GM18498 (cell line): ENCODE results near the gene HHIP.

Experiments
- ATAC-seq: cut with Tn5 transposase; IDR thresholded peaks from one replicate; pipeline ENCODE4 v1.9.1; 2021; ENCODE audit warnings: mild to moderate bottlenecking, moderate library complexity; ENCODE audit not compliant: unreplicated experiment

The HHIP gene

GRCh38 chr4:144656850-144657249, 10.9 kb downstream of the HHIP start:
- ATAC-seq = no peak

- no peak for ATAC-seq
These were observed 12.1 kb downstream of the HHIP start for GRCh38 chr4:144658015-144658567.

DNA sequence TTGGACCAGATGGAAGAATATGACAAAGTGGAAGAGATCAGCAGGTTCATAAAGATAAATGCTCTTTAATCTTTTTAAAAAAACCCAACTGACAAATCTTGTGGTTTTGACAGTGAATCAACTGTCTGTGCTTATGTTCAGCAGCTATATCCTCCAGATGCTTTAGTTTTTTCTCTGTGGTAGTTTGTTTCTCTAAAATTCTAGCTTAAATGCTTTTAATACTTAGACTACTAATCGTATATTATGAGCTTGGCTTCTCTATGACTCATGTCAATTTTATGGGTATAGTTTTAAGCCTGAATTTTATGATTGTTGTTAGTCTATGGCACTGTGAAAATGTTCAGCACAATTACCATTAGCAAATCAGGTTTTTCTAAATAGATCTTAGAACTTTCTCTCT, 12.9 kb downstream of the HHIP start:
- ATAC-seq = no peak

DNA sequence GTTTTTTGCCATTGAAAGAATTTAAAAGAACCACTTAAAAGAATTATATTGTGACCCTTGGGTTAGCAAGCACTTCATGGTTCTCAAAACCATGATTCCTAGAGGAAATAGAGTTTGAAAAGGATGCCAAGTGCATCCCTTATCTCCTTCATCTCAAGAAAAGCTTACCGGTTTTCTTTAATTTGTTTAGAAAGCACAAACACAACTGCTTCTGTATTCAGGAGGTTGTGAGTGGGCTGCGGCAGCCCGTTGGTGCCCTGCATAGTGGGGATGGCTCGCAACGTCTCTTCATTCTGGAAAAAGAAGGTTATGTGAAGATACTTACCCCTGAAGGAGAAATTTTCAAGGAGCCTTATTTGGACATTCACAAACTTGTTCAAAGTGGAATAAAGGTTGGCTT, 13.5 kb downstream of the HHIP start:
- no peak for ATAC-seq

GRCh38 chr4:144663834-144664475, 18.0 kb downstream of the HHIP start:
- ATAC-seq = no peak

GRCh38 chr4:144666539-144667175, 20.7 kb downstream of the HHIP start:
- ATAC-seq = no peak

- ATAC-seq = no peak
These were observed 21.5 kb downstream of the HHIP start for GRCh38 chr4:144667500-144667899.

GRCh38 chr4:144670776-144671175, 24.8 kb downstream of the HHIP start:
- ATAC-seq = no peak

GRCh38 chr4:144674711-144675110, 28.8 kb downstream of the HHIP start:
- no peak for ATAC-seq

DNA sequence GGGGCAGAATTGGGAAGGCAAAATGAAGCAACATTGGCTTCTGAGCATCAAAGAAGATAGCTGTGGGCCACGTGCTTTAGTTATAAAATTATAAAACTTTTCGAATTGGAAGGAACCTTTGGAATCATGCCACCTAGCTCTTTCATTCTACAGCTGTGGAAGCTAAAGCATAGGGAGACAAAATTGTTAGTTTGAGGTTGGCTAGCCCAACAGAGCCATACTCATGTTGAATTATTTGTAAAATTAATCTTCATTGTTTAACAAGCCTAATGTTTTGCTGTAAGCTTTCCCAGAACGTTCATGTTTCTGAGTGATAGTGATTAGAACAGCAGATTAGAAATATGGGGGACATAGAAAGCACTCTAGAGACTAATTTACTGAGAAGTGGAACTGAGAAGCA, 35.9 kb downstream of the HHIP start:
- no peak for ATAC-seq

DNA sequence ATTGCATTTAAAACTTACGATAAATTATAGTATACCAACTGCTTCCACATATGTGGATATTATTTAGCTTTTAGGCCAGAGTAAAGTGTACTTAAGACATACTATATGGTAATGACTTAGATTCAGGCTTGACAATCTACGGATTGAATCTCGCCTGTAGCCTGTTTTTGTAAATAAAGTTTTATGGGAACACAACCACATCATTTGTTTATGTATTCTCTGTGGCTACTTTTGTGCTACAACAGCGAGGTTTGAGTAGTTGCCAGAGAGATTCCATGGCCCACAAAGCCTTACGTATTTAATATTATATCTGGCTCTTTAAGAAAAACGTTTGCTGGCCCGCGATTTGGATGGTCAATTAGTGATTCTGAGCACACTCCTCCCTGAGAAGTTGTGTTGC, 37.6 kb downstream of the HHIP start:
- no peak for ATAC-seq

DNA sequence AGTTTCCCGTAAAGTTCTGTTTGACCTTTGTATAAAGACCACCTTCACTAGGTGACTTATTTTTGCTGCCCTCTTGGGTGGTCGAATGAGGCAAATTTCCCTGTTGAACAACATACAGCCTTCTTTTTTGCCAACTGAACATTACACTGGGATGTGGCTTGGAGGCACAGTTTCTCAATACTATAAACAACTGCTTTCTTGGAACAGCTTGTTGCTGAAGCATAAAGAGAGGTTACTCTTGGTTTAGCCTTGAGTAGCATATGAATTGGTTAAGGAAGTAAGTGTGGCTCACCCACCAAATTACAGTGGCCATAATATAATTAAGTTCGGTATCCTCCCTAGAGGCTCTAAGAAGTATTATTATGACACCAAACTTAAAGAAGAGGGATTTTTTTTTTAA, 40.0 kb downstream of the HHIP start:
- no peak for ATAC-seq

DNA sequence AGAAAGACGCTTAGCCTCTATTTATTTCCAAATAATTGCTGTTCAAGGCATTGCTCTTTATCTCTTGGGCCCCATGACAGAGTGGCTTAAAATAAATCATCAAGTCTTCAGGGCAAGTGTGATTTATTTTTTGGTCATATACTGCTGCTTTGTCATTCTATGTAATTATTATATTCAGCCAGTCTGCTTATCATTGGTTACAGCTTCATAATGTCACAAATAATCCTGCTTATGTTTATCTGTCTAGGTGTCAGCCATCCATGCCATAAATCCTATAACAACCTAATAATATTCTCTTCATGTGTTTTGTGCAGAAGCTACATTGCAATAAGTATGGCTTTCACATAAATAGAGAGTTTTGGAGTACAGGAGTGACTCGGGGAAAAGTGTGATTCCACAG, 41.0 kb downstream of the HHIP start:
- no peak for ATAC-seq

GRCh38 chr4:144687466-144687865, 41.5 kb downstream of the HHIP start:
- no peak for ATAC-seq

- no peak for ATAC-seq
These were observed 42.1 kb downstream of the HHIP start for GRCh38 chr4:144688035-144688569.

DNA sequence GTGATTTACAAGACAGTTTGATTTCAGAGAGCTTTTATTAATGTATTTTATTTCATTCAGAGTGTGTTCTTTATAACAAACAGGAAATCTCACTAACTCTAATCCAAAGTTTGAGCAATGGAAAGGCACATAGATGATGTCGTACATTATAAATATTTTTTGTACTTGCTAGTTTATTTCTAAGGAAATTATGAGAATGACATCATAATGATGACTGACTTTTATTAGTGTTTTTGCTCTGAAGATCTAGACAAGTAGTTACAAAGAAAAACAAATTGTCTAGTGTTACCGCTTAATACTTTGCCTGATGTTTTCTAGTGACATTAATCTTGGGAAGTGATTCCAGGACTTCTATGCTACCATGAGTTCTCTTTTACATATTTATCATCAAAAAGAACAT, 43.2 kb downstream of the HHIP start:
- ATAC-seq = no peak

DNA sequence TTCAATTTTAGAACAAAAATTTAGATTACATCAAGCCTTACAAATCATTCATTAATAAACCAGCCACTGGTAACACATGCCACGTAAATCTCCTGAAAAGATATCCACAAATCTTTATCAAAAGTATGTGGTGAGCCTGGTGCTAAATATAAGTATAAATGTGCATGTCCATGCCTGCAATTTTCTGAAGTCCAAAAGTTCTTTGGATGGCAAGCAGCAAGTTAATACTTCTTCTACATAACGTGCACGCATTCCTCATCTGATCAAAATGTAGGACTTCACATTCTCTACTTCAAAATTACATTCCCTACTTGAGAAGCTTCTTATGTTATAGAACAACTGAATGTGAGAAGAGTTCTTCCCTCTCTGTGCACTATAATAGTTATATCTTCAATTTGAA, 49.8 kb downstream of the HHIP start:
- no peak for ATAC-seq

DNA sequence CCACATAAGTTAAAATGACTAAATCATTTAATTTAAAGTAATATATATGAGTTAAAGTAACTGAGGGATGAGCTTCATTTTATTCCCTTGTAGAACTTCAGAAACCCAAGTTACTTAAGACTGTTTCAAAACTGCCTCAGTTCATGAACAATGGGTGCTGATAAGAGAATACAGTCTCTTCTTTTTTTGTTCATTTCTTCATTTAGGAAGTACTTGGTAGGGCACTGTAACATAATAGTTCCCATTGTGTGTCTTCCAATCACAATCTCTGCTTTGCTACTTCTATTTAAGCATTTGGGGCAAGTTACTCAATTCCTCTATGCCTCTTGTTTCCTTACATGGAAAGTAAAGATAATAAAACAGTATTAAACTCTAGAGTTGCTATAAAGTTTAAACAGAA, 50.4 kb downstream of the HHIP start:
- ATAC-seq = no peak

GRCh38 chr4:144699565-144699964, 53.6 kb downstream of the HHIP start:
- ATAC-seq = no peak

- ATAC-seq = no peak
These were observed 55.8 kb downstream of the HHIP start for GRCh38 chr4:144701683-144702233.

DNA sequence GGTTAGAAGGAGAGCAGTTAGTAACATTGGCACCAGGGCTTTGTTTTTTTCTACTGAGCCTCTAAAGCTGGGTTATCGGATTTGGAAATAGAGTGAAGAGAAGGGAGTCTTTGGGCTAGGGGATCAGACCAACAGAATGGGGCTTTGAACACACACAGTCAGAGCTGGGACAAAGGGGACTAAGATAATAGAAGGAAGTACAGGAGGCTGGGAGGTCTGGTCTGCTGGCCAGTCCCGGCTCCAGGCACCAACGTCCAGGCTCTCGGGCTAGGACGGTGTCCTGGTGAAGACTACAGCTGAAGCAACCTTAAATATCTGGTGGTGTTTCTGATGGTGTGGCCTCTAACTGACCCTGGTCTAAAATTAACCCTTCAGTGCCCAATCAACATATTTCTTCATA, 57.5 kb downstream of the HHIP start:
- ATAC-seq = no peak
